ENCODE data around the gene CD99.

- TF ChIP-seq CTCF (IDR thresholded peaks at IDR 0.05 in 4 of 5, conservative IDR thresholded peaks at IDR 0.05 in 1 of 5) (no peak), POLR2A (IDR thresholded peaks at IDR 0.05) (no peak)
Measured at GRCh38 chrX:2751291-2751690, 60.2 kb downstream of the CD99 start.

Data from gastrocnemius medialis (tissue), 4 donors.